BJ (cell line): ENCODE measurements around the gene TOX2. TPM values are rescaled to one million over a fixed set of nuclear protein-coding genes. Genes with fewer than 3 reads are reported as not detected.

ENCODE experiments used
- CTCF ChIA-PET: fragments of 350-600 bp; formaldehyde crosslinking; extraction: SDS; loops from one replicate; lab custom pipeline; 2021; ENCODE audit warnings: antibody characterized with exemption, inconsistent platforms; lab: Yijun Ruan, JAX
- POLR2A ChIA-PET: fragments of 300-600 bp; sonication (Branson Sonifier 250); formaldehyde crosslinking; extraction: SDS; loops from one replicate; lab custom pipeline; 2021; ENCODE audit warnings: antibody characterized with exemption; lab: Charles Lee
- DNase-seq: peaks from one replicate; pipeline ENCODE4 v3.0.0-alpha.2; 2011; ENCODE audit warnings: low read depth
- H3K27me3 ChIP-seq: 2 replicates; pipeline ENCODE4 v1.6.0; 2011; ENCODE audit warnings: low read length; ENCODE audit not compliant: control insufficient read depth, insufficient read depth
- H3K36me3 ChIP-seq: 2 replicates; pipeline ENCODE4 v1.5.1; 2011; ENCODE audit warnings: low read length; ENCODE audit not compliant: control insufficient read depth, insufficient read depth
- H3K4me3 ChIP-seq: 2 replicates; pipeline ENCODE4 v1.5.1; 2011; ENCODE audit warnings: low read depth, mild to moderate bottlenecking, control low read depth, low read length
- polyA plus RNA-seq: library from polyadenylated mRNA; depleted of rRNA; stranded (reverse); fragments of >200 nt; gene quantifications from 2 replicates; pipeline ENCODE4 v1.2.3, GENCODE V29; 2011
- TF ChIP-seq, protein P1 (sequence below): IDR thresholded peaks from 2 replicates; pipeline ENCODE4 v1.5.1; 2011; ENCODE audit warnings: low read depth, mild to moderate bottlenecking, control low read depth, inconsistent platforms, low read length, moderate library complexity; ENCODE audit not compliant: insufficient read depth

The TOX2 gene
- polyA plus RNA-seq, 1 experiment, result 7.6 TPM

DNA sequence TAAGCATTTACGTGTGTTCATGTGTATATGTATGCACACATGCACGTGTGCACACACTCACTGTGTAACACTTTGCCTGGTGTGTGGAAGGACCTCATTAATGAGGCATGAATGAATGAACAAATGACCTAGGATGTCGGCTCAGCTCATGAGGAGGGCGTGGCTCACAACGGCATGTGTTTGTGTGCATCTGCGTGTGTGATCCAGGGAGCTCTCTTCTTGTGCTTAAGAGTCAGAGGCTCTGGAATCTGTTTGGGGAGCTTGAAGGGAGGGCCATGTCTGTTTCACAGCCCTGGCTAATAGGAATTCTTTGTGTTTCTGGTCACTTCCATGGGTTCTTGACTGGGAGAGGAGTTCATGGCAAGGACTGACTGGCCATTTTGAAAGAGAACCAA, 32.7 kb downstream of the TOX2 start:
- POLR2A ChIA-PET, result no interaction called here
- TF ChIP-seq, protein P1, sequence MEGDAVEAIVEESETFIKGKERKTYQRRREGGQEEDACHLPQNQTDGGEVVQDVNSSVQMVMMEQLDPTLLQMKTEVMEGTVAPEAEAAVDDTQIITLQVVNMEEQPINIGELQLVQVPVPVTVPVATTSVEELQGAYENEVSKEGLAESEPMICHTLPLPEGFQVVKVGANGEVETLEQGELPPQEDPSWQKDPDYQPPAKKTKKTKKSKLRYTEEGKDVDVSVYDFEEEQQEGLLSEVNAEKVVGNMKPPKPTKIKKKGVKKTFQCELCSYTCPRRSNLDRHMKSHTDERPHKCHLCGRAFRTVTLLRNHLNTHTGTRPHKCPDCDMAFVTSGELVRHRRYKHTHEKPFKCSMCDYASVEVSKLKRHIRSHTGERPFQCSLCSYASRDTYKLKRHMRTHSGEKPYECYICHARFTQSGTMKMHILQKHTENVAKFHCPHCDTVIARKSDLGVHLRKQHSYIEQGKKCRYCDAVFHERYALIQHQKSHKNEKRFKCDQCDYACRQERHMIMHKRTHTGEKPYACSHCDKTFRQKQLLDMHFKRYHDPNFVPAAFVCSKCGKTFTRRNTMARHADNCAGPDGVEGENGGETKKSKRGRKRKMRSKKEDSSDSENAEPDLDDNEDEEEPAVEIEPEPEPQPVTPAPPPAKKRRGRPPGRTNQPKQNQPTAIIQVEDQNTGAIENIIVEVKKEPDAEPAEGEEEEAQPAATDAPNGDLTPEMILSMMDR, result no peak
- peak; percentile 34 for DNase-seq
- H3K36me3 ChIP-seq, result no peaks in the 10 kb centered on the region
- no peak overlapping the region for H3K4me3 ChIP-seq
- no peaks in the 10 kb centered on the region for H3K27me3 ChIP-seq
- CTCF ChIA-PET, result interaction anchor here (0.7 kb wide), 1 partner anchor 50 kb away, joined by 3 read pairs; no protein-coding TSS in a partner anchor

DNA sequence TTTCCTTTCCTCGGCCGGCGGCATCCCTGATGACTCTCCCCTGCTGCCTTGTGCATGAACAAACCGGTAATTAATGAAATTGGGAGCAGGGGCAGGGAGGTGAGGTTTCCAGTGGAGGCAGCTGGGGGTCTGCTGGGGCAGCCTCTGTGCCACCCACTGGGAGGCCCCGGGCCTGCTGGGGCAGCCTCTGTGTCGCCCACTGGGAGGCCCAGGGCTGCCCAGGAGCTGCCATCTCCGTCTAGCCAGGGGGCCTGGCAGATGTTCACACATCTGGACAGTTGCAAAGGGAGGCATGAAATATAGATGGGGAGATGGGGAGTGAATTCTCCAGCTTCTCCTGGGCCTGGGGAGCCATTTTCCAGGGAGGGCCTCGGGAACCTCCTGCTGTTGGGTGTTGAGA, 33.8 kb downstream of the TOX2 start:
- CTCF ChIA-PET, result interaction anchor here (0.6 kb wide), 1 partner anchor 16 kb away, joined by 3 read pairs; no protein-coding TSS in a partner anchor

DNA sequence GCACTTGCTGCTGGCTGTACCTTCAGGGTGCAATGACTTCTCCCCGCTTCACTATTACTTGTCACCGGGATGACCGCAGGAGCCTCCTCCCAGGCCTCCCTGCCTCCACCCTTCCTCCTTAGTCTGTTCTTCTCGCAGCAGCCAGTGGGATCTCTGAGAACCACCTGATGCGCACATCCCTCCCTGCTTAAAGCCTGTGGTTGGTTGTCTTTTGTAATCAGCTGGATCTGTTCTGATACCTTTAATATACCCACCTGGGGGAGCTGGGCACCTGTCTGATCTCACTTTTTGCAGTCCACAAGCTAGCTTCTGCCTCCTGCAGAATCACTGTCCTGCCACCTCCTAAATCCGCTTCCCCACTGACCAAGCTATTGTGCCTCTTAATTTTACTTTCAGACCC, 34.6 kb downstream of the TOX2 start:
- POLR2A ChIA-PET, result no interaction called here
- Histone ChIP-seq H3K36me3 (no peaks in the 10 kb centered on the region), H3K4me3 (no peak overlapping the region), H3K27me3 (no peaks in the 10 kb centered on the region)
- TF ChIP-seq, protein P1, result no peak
- no peak for DNase-seq
- CTCF ChIA-PET, result no interaction called here

More for the DNA sequence above, 33.8 kb downstream of the TOX2 start:
- no peak for DNase-seq
- Histone ChIP-seq H3K4me3 (no peak overlapping the region), H3K27me3 (no peaks in the 10 kb centered on the region), H3K36me3 (no peaks in the 10 kb centered on the region)
- POLR2A ChIA-PET, result no interaction called here
- TF ChIP-seq, protein P1, result no peak

DNA sequence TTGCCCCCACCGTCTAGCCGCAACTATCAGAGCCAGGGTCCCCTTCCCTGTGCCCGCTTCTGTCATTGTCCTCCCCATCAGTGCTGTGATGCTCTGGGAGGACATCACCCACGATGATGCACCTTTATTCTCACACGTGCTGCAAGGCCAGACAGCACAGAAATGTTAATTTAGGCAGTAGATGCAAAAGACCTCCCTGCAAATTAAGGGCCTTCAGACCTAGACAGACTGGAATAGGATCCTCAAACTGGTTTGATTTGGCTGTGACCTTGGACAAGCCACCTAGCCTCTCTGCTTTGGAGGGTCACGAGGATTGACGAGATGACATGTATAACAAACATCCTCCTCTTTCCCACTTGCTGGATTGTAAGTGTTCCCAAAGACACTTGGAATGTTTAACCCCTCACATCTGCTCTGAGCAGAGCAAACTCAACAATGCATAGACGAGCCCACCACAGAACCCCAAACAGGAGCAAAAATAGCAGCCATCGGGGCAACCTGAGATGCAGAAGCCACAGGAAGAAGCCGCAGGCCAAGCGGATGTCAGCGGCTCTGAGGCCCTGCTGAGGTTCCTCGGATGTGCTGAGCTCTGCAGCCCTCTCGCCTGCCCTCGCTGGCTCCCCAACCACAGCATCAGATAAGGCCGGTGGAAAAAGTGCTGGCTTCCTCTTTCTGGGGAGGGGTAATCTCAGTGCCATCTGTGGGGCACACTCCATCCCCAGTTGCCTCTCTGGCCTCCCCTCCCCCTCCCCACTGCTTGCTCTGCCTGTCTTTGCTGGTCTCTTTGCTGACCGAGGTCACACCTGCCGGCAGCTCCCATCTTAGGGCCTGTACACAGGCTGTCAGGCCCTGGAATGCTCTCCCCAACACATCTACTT, 35.3 kb downstream of the TOX2 start:
- no peak for DNase-seq
- H3K4me3 ChIP-seq, result no peak overlapping the region
- TF ChIP-seq, protein P1, result no peak
- H3K27me3 ChIP-seq, result no peaks in the 10 kb centered on the region
- H3K36me3 ChIP-seq, result no peaks in the 10 kb centered on the region
- ChIA-PET CTCF (no interaction called here), POLR2A (no interaction called here)

DNA sequence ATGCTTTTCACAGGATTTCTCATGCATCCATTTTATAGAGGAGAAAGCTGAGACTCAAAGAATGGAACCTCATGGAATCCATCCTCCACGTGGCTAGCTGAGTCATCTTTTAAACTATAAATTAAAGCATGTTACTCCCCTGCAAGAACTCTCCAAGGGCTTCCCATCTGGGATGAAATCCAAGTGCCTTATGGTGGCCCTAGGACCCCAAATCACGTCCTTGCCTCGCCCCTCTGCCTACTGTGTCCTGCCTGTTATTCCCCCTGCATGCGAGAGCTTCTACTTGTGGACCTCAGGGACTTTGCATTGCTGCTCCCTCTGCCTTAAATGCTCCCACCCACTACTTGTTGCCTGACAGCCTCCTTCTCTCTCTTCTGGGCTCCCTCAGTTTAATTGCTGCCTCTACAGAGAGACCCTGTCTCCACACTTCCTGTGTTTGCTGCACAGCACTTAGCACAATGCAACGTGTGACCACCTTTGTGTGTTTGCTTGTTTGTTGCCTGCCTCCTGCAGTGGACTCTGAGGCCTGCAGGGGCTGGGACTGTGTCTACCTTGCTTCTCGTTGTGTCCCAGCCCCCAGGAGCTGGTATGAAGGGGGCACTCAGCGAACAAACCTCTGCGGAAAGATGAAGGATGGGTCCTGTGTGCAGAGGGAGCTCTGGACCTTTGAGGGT, 39.4 kb downstream of the TOX2 start:
- POLR2A ChIA-PET, result no interaction called here

More for the DNA sequence above, 39.4 kb downstream of the TOX2 start:
- no peak for DNase-seq
- Histone ChIP-seq H3K36me3 (no peaks in the 10 kb centered on the region), H3K4me3 (no peak overlapping the region), H3K27me3 (no peaks in the 10 kb centered on the region)
- TF ChIP-seq, protein P1, result no peak
- CTCF ChIA-PET, result interaction anchor here (1.1 to 2.7 kb wide), 3 partner anchors 9 to 204 kb away, joined by 3 to 7 read pairs (median 4); no protein-coding TSS in a partner anchor
